GM19324 (cell line): ENCODE results near the gene PCSK5.

Source experiments
- ATAC-seq: cut with Tn5 transposase; IDR thresholded peaks from one replicate; pipeline ENCODE4 v1.9.1; 2021; ENCODE audit warnings: mild to moderate bottlenecking, moderate library complexity; ENCODE audit not compliant: unreplicated experiment, low FRiP score

The PCSK5 gene

GRCh38 chr9:76404401-76404800 is 513.9 kb downstream of the PCSK5 start:
- no peak for ATAC-seq

- no peak for ATAC-seq
These were observed 514.9 kb downstream of the PCSK5 start for GRCh38 chr9:76405340-76405739.

GRCh38 chr9:76405868-76406267 is 515.4 kb downstream of the PCSK5 start:
- ATAC-seq = no peak
